ENCODE data around the gene GBX2. TPM values are rescaled to one million over a fixed set of nuclear protein-coding genes. Genes with fewer than 3 reads are reported as not detected.

GBX2 gene
- total RNA-seq, 1 donor from 2014 or later, result 1.8 TPM

DNA sequence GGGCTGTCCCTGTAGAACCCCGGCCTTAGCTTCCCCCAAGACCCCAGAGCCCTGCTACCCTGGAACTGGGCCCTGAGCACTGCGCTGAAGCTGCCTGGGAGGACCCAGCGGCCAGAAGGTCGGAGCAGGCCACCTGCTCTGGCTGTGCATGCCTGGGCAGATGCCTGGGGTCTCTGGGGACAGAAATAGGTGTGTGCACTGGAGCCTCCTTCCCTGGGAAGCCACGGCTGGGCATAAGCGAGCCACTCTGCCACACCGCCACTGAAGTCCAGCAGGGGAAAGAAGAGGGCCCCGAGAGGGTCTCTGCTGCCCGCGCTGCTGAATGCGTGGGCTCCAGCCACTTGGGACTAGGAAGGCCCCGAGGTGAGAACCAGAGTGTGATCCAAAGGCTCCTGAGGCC is 6.7 kb downstream of the GBX2 start:
- Histone ChIP-seq H3K79me2 (ENCODE audit: insufficient read depth, low read length) (peaks cover under 1% of the 10 kb centered on the region), H3K27me3 (ENCODE audit: insufficient read depth, low read length) (peaks cover 38% of the 10 kb centered on the region), H2AFZ (ENCODE audit: low read depth, low read length) (no peak overlapping the region), H3K4me2 (ENCODE audit: low read length) (no peak overlapping the region), H3K9me3 (ENCODE audit: insufficient read depth, low read depth, low read length) (no peaks in the 10 kb centered on the region), H3K36me3 (ENCODE audit: insufficient read depth, low read length) (no peaks in the 10 kb centered on the region), H4K20me1 (ENCODE audit: insufficient read depth, low read length) (peaks cover 6% of the 10 kb centered on the region), H3K4me1 (ENCODE audit: insufficient read depth, low read length) (peaks cover 22% of the 10 kb centered on the region), H3K4me3 (ENCODE audit: insufficient read depth, low read depth, low read length) (no peak overlapping the region), H3K27ac (ENCODE audit: low read depth, low read length) (no peak overlapping the region), H3K9ac (ENCODE audit: low read length) (no peak overlapping the region)
- Mint-ChIP-seq H3K9me3 (ENCODE audit: unreplicated experiment) (peaks cover 7% of the 10 kb centered on the region), H3K36me3 (ENCODE audit: low read depth, unreplicated experiment) (no peaks in the 10 kb centered on the region), H3K4me1 (ENCODE audit: low read depth, unreplicated experiment) (peaks cover 3% of the 10 kb centered on the region), H3K4me3 (ENCODE audit: unreplicated experiment) (no peak overlapping the region), H3K27me3 (ENCODE audit: low read depth, unreplicated experiment) (peaks cover 69% of the 10 kb centered on the region), H3K27ac (ENCODE audit: unreplicated experiment) (no peak overlapping the region)
- FAIRE-seq (no peak), DNase-seq (ENCODE audit: low read depth) (no peak)
- TF ChIP-seq, protein P1, sequence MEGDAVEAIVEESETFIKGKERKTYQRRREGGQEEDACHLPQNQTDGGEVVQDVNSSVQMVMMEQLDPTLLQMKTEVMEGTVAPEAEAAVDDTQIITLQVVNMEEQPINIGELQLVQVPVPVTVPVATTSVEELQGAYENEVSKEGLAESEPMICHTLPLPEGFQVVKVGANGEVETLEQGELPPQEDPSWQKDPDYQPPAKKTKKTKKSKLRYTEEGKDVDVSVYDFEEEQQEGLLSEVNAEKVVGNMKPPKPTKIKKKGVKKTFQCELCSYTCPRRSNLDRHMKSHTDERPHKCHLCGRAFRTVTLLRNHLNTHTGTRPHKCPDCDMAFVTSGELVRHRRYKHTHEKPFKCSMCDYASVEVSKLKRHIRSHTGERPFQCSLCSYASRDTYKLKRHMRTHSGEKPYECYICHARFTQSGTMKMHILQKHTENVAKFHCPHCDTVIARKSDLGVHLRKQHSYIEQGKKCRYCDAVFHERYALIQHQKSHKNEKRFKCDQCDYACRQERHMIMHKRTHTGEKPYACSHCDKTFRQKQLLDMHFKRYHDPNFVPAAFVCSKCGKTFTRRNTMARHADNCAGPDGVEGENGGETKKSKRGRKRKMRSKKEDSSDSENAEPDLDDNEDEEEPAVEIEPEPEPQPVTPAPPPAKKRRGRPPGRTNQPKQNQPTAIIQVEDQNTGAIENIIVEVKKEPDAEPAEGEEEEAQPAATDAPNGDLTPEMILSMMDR (IDR thresholded peaks at IDR 0.05; ENCODE audit: insufficient read depth, low read depth, low read length), result no peak
- no peak for TF ChIP-seq EZH2 (IDR thresholded peaks at IDR 0.05; ENCODE audit: insufficient read depth, low read length)

DNA sequence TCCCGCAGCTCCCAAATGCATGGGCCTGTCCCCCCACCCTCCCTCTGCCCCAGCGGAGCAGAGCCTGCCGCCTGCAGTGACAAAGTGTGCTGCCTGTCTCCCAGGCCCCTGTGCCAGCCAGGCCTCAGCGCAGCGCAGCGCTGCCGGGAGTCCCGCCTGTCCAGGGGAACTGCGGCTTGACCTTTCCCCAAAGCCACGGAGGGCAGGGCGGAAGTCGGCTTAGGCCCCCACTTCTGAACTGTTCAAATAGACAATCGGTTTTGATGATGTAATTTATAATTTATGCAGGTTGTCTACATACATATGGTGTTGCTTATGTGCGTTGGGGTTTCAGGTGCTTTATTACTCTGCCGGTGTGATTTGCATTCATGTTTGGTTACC is 7.1 kb downstream of the GBX2 start:
- Mint-ChIP-seq H3K27me3 (ENCODE audit: low read depth, unreplicated experiment) (peaks cover 67% of the 10 kb centered on the region), H3K27ac (ENCODE audit: unreplicated experiment) (no peak overlapping the region), H3K4me1 (ENCODE audit: low read depth, unreplicated experiment) (peaks cover 2% of the 10 kb centered on the region), H3K36me3 (ENCODE audit: low read depth, unreplicated experiment) (no peaks in the 10 kb centered on the region), H3K9me3 (ENCODE audit: unreplicated experiment) (peaks cover 3% of the 10 kb centered on the region), H3K4me3 (ENCODE audit: unreplicated experiment) (no peak overlapping the region)
- H3K9me3 ChIP-seq (ENCODE audit: insufficient read depth, low read depth, low read length), result no peaks in the 10 kb centered on the region
- no peak overlapping the region for H3K27ac ChIP-seq (ENCODE audit: low read depth, low read length)
- DNase-seq (ENCODE audit: low read depth) (no peak), FAIRE-seq (no peak)
- H3K9ac ChIP-seq (ENCODE audit: low read length), result no peak overlapping the region
- no peak overlapping the region for H3K4me3 ChIP-seq (ENCODE audit: insufficient read depth, low read depth, low read length)
- no peaks in the 10 kb centered on the region for H3K36me3 ChIP-seq (ENCODE audit: insufficient read depth, low read length)
- H4K20me1 ChIP-seq (ENCODE audit: insufficient read depth, low read length), result peaks cover 6% of the 10 kb centered on the region
- H3K4me2 ChIP-seq (ENCODE audit: low read length), result no peak overlapping the region
- H3K27me3 ChIP-seq (ENCODE audit: insufficient read depth, low read length), result peaks cover 35% of the 10 kb centered on the region
- no peak overlapping the region for H2AFZ ChIP-seq (ENCODE audit: low read depth, low read length)
- H3K79me2 ChIP-seq (ENCODE audit: insufficient read depth, low read length), result no peaks in the 10 kb centered on the region
- no peak for TF ChIP-seq EZH2 (IDR thresholded peaks at IDR 0.05; ENCODE audit: insufficient read depth, low read length)
- TF ChIP-seq, protein P1 (IDR thresholded peaks at IDR 0.05; ENCODE audit: insufficient read depth, low read depth, low read length), result no peak
- H3K4me1 ChIP-seq (ENCODE audit: insufficient read depth, low read length), result peaks cover 20% of the 10 kb centered on the region

DNA sequence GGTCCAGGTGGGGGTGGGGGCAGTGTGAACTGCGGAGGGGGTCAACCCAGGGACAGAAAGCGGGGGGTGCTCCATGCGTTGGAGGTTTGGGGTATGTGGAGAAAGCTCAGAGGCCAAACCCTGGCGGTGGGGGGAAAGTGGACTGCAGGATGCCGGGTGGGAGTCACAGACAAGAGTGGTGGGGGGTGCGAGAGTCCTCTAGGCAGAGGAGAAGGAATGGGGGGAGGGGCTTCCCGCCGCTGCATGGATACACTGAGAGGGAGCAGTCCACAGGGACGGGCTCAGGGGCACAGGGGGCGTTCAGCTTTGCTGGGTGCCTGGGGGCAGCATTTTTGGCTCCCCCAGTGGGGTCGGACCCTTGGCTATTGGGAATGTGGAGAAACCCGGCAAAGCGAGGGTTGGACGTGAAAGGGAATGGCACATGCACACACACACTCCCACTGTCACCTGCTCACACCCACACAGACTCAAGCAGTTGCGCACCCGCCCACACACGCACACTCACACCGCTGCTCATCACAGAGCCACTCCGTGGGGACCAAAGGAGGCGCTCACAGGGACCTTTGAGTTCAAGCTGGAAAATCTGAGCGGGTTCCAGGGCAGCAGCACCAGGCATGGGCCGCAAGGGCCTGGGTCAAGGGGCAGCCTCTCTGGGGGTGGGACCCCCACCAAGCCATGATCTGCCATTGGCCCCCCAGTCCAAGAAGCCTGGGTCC is 7.7 kb downstream of the GBX2 start:
- DNase-seq (ENCODE audit: low read depth) (no peak), FAIRE-seq (no peak)
- Mint-ChIP-seq H3K9me3 (ENCODE audit: unreplicated experiment) (peaks cover 3% of the 10 kb centered on the region), H3K27me3 (ENCODE audit: low read depth, unreplicated experiment) (peaks cover 68% of the 10 kb centered on the region), H3K4me3 (ENCODE audit: unreplicated experiment) (no peak overlapping the region), H3K36me3 (ENCODE audit: low read depth, unreplicated experiment) (no peaks in the 10 kb centered on the region), H3K4me1 (ENCODE audit: low read depth, unreplicated experiment) (peaks cover 2% of the 10 kb centered on the region), H3K27ac (ENCODE audit: unreplicated experiment) (no peak overlapping the region)
- Histone ChIP-seq H3K4me2 (ENCODE audit: low read length) (no peak overlapping the region), H2AFZ (ENCODE audit: low read depth, low read length) (no peak overlapping the region), H3K9me3 (ENCODE audit: insufficient read depth, low read depth, low read length) (no peaks in the 10 kb centered on the region), H3K4me1 (ENCODE audit: insufficient read depth, low read length) (peaks cover 19% of the 10 kb centered on the region), H3K36me3 (ENCODE audit: insufficient read depth, low read length) (no peaks in the 10 kb centered on the region), H3K27me3 (ENCODE audit: insufficient read depth, low read length) (peaks cover 32% of the 10 kb centered on the region), H3K9ac (ENCODE audit: low read length) (no peak overlapping the region), H3K27ac (ENCODE audit: low read depth, low read length) (no peak overlapping the region), H3K79me2 (ENCODE audit: insufficient read depth, low read length) (no peaks in the 10 kb centered on the region), H3K4me3 (ENCODE audit: insufficient read depth, low read depth, low read length) (no peak overlapping the region), H4K20me1 (ENCODE audit: insufficient read depth, low read length) (peaks cover 6% of the 10 kb centered on the region)
- TF ChIP-seq EZH2 (IDR thresholded peaks at IDR 0.05; ENCODE audit: insufficient read depth, low read length), result no peak
- TF ChIP-seq, protein P1 (IDR thresholded peaks at IDR 0.05; ENCODE audit: insufficient read depth, low read depth, low read length), result no peak
